Transverse colon (tissue), 4 donors: ENCODE measurements around the gene OSBPL7.

ENCODE experiments used
- CTCF ChIP-seq, 5 experiments: fragments of 200-600 bp in 3 of 5; fragments of 450-650 bp in 2 of 5; sonication (generic) in 3 of 5; IDR thresholded peaks; 1 replicate in 2 of 5; 2 replicates in 3 of 5; pipeline ENCODE4 v1.5.1; 2016 to 2017; ENCODE audit warnings: antibody characterized with exemption in 5 of 5, inconsistent platforms in 3 of 5, mild to moderate bottlenecking in 2 of 5, moderate library complexity in 1 of 5
- EP300 ChIP-seq: sonication (generic); formaldehyde crosslinking; IDR thresholded peaks from one replicate; pipeline ENCODE4 v1.6.1; 2017; ENCODE audit warnings: antibody characterized with exemption, low read depth
- POLR2A ChIP-seq: fragments of 450-650 bp; IDR thresholded peaks from one replicate; pipeline ENCODE4 v1.6.1; 2016; ENCODE audit warnings: antibody characterized with exemption, mild to moderate bottlenecking, moderate library complexity
- POLR2AphosphoS5 ChIP-seq, 3 donors: sonication (generic); formaldehyde crosslinking; IDR thresholded peaks; one replicate each; pipeline ENCODE4 v1.6.1; 2016; ENCODE audit warnings: antibody characterized with exemption in 3 of 3

- no peak for TF ChIP-seq POLR2AphosphoS5 (IDR thresholded peaks at IDR 0.05)
- no peak for TF ChIP-seq CTCF (IDR thresholded peaks at IDR 0.05)
- no peak for TF ChIP-seq POLR2A
- no peak for TF ChIP-seq EP300
Observed at GRCh38 chr17:47781397-47781796, 40.2 kb downstream of the OSBPL7 start.
